ENCODE data around the gene GATA5. TPM values are rescaled to one million over a fixed set of nuclear protein-coding genes. Genes with fewer than 3 reads are reported as not detected.

The GATA5 gene
- total RNA-seq, 1 donor from 2014 or later, result not detected

DNA sequence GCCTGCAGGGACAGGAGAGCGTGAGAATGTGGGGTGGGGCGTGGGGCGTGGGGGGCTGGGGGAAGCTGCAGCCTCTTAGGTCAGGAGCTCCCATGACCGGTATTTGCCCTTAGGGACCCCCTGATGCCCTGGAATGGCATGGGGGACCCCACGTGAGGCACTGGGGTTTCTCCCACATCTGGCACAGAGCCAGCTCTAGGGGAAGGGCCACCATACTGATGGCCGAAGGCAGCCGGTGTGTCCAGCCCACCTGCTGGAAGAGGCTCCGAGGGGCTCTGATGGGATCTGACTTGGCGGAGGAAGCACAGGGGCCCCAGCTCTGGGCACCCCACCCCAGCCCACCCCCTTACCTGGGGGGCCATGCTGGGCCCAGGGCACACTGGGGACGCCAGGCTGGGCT is 10.8 kb downstream of the GATA5 start:
- Histone ChIP-seq H3K9me3 (ENCODE audit: insufficient read depth, low read depth, low read length) (no peaks in the 10 kb centered on the region), H3K79me2 (ENCODE audit: insufficient read depth, low read length) (no peaks in the 10 kb centered on the region), H3K4me1 (ENCODE audit: insufficient read depth, low read length) (no peaks in the 10 kb centered on the region), H2AFZ (ENCODE audit: low read depth, low read length) (no peak overlapping the region), H3K27ac (ENCODE audit: low read depth, low read length) (no peak overlapping the region), H3K9ac (ENCODE audit: low read length) (no peak overlapping the region), H3K4me2 (ENCODE audit: low read length) (no peak overlapping the region), H4K20me1 (ENCODE audit: insufficient read depth, low read length) (no peaks in the 10 kb centered on the region), H3K27me3 (ENCODE audit: insufficient read depth, low read length) (peaks cover 15% of the 10 kb centered on the region), H3K36me3 (ENCODE audit: insufficient read depth, low read length) (no peaks in the 10 kb centered on the region), H3K4me3 (ENCODE audit: insufficient read depth, low read depth, low read length) (no peak overlapping the region)
- no peak for DNase-seq (ENCODE audit: low read depth)
- H3K27ac Mint-ChIP-seq (ENCODE audit: unreplicated experiment), result no peak overlapping the region
- no peak for FAIRE-seq
- no peaks in the 10 kb centered on the region for H3K9me3 Mint-ChIP-seq (ENCODE audit: unreplicated experiment)
- no peaks in the 10 kb centered on the region for H3K36me3 Mint-ChIP-seq (ENCODE audit: low read depth, unreplicated experiment)
- peaks cover 29% of the 10 kb centered on the region for H3K27me3 Mint-ChIP-seq (ENCODE audit: low read depth, unreplicated experiment)
- H3K4me3 Mint-ChIP-seq (ENCODE audit: unreplicated experiment), result no peak overlapping the region
- TF ChIP-seq EZH2 (IDR thresholded peaks at IDR 0.05; ENCODE audit: insufficient read depth, low read length), result no peak
- TF ChIP-seq, protein P1, sequence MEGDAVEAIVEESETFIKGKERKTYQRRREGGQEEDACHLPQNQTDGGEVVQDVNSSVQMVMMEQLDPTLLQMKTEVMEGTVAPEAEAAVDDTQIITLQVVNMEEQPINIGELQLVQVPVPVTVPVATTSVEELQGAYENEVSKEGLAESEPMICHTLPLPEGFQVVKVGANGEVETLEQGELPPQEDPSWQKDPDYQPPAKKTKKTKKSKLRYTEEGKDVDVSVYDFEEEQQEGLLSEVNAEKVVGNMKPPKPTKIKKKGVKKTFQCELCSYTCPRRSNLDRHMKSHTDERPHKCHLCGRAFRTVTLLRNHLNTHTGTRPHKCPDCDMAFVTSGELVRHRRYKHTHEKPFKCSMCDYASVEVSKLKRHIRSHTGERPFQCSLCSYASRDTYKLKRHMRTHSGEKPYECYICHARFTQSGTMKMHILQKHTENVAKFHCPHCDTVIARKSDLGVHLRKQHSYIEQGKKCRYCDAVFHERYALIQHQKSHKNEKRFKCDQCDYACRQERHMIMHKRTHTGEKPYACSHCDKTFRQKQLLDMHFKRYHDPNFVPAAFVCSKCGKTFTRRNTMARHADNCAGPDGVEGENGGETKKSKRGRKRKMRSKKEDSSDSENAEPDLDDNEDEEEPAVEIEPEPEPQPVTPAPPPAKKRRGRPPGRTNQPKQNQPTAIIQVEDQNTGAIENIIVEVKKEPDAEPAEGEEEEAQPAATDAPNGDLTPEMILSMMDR (IDR thresholded peaks at IDR 0.05; ENCODE audit: insufficient read depth, low read depth, low read length), result no peak
- no peaks in the 10 kb centered on the region for H3K4me1 Mint-ChIP-seq (ENCODE audit: low read depth, unreplicated experiment)

DNA sequence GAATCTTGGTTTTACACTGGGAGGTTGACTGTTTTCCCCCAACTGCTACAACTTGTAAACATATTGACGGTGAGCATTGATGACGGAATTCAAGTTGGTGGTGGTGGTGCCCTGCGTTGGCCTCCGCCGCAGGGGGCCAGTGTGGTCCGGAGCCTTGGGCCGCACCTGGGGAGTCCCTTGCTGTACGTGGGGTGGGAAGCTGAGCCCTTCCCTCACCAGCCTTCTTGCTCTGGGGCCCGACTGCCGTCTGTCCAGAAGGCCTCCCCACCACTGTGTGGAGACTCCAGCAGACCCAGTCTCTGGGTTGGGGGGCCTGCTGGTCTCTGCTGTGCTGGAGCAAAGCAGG is 11.4 kb downstream of the GATA5 start:
- FAIRE-seq (no peak), DNase-seq (ENCODE audit: low read depth) (no peak)
- Histone ChIP-seq H3K9me3 (ENCODE audit: insufficient read depth, low read depth, low read length) (no peaks in the 10 kb centered on the region), H3K9ac (ENCODE audit: low read length) (no peak overlapping the region), H3K4me3 (ENCODE audit: insufficient read depth, low read depth, low read length) (no peak overlapping the region), H2AFZ (ENCODE audit: low read depth, low read length) (no peak overlapping the region), H3K36me3 (ENCODE audit: insufficient read depth, low read length) (no peaks in the 10 kb centered on the region), H3K4me2 (ENCODE audit: low read length) (no peak overlapping the region), H3K27ac (ENCODE audit: low read depth, low read length) (no peak overlapping the region), H4K20me1 (ENCODE audit: insufficient read depth, low read length) (no peaks in the 10 kb centered on the region), H3K4me1 (ENCODE audit: insufficient read depth, low read length) (no peaks in the 10 kb centered on the region), H3K27me3 (ENCODE audit: insufficient read depth, low read length) (peaks cover 12% of the 10 kb centered on the region), H3K79me2 (ENCODE audit: insufficient read depth, low read length) (no peaks in the 10 kb centered on the region)
- Mint-ChIP-seq H3K4me3 (ENCODE audit: unreplicated experiment) (no peak overlapping the region), H3K4me1 (ENCODE audit: low read depth, unreplicated experiment) (no peaks in the 10 kb centered on the region), H3K27ac (ENCODE audit: unreplicated experiment) (no peak overlapping the region), H3K36me3 (ENCODE audit: low read depth, unreplicated experiment) (no peaks in the 10 kb centered on the region), H3K9me3 (ENCODE audit: unreplicated experiment) (no peaks in the 10 kb centered on the region), H3K27me3 (ENCODE audit: low read depth, unreplicated experiment) (peaks cover 23% of the 10 kb centered on the region)
- no peak for TF ChIP-seq EZH2 (IDR thresholded peaks at IDR 0.05; ENCODE audit: insufficient read depth, low read length)
- TF ChIP-seq, protein P1 (IDR thresholded peaks at IDR 0.05; ENCODE audit: insufficient read depth, low read depth, low read length), result no peak

DNA sequence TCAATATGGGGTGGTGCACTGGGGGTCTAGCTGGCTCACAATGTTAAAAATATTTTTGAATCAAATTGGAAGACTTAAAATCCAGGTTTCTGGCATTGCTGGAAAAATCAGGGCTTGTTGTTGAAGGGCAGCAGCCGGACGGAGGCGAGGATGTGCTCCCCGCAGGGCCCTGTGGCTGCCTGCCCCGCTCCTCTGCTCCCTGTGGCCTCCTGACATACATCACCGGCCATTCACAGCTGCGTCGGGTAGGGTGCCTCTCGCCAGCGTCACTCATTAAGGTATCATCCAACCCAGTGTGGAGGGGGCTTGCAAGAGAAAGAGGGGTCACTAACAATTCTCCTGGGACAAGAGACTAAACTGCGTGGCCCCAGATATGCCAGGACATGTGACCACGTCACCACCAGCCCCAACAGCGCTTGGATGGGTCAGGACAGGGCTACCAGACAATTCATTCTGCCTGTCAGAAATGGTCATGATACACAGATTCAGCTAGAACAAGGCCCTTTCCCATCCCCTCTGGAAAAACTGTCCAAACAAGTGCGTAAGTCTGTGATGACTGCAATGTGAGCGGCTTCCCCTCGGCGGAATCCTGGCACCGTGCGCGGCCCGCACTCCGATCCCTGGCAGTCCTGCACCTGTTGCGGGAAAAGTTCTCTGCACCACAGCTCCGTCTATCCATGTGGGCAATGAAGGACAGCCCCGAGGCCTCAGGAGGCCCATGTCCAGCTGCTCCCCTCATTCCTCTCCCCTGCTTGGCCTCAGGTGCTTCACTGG is 12.0 kb downstream of the GATA5 start:
- Histone ChIP-seq H3K27me3 (ENCODE audit: insufficient read depth, low read length) (peaks cover 7% of the 10 kb centered on the region), H3K9ac (ENCODE audit: low read length) (no peak overlapping the region), H2AFZ (ENCODE audit: low read depth, low read length) (no peak overlapping the region), H3K4me2 (ENCODE audit: low read length) (no peak overlapping the region), H3K79me2 (ENCODE audit: insufficient read depth, low read length) (no peaks in the 10 kb centered on the region), H3K4me1 (ENCODE audit: insufficient read depth, low read length) (no peaks in the 10 kb centered on the region), H3K36me3 (ENCODE audit: insufficient read depth, low read length) (no peaks in the 10 kb centered on the region), H3K9me3 (ENCODE audit: insufficient read depth, low read depth, low read length) (no peaks in the 10 kb centered on the region), H3K27ac (ENCODE audit: low read depth, low read length) (no peak overlapping the region), H4K20me1 (ENCODE audit: insufficient read depth, low read length) (no peaks in the 10 kb centered on the region), H3K4me3 (ENCODE audit: insufficient read depth, low read depth, low read length) (no peak overlapping the region)
- peaks cover 20% of the 10 kb centered on the region for H3K27me3 Mint-ChIP-seq (ENCODE audit: low read depth, unreplicated experiment)
- no peaks in the 10 kb centered on the region for H3K9me3 Mint-ChIP-seq (ENCODE audit: unreplicated experiment)
- TF ChIP-seq, protein P1 (IDR thresholded peaks at IDR 0.05; ENCODE audit: insufficient read depth, low read depth, low read length), result no peak
- TF ChIP-seq EZH2 (IDR thresholded peaks at IDR 0.05; ENCODE audit: insufficient read depth, low read length), result no peak
- DNase-seq (ENCODE audit: low read depth) (no peak), FAIRE-seq (no peak)
- H3K27ac Mint-ChIP-seq (ENCODE audit: unreplicated experiment), result no peak overlapping the region
- no peaks in the 10 kb centered on the region for H3K36me3 Mint-ChIP-seq (ENCODE audit: low read depth, unreplicated experiment)
- no peak overlapping the region for H3K4me3 Mint-ChIP-seq (ENCODE audit: unreplicated experiment)
- no peaks in the 10 kb centered on the region for H3K4me1 Mint-ChIP-seq (ENCODE audit: low read depth, unreplicated experiment)
